ENCODE results near the gene ACRV1. TPM values are rescaled to one million over a fixed set of nuclear protein-coding genes. Genes with fewer than 3 reads are reported as not detected.

ACRV1 gene
- total RNA-seq, 1 donor from 2014 or later = not detected

DNA sequence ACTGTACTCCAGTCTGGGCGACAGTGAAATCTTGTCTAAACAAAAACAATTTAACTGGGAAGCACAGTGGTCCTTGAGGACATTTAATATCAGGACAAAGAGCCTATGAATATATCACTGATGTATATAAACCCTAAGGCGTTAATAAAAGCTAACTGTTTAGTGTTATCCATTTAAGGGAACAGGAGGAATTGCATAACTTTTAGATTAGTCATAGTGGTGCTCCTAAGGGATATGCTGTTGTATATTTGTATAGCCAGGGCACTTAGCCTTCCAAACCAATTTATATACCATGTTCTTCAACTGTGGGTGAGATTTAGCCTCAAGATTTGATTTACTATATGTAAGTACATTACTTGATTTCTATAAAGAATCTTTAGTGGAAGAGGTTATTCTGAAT, 58.7 kb downstream of the ACRV1 start:
- peaks cover 37 to 43% of the 10 kb centered on the region in 2 donors for H3K36me3 ChIP-seq
- no peak overlapping the region for H3K4me3 ChIP-seq
- no peaks in the 10 kb centered on the region for H3K9me3 ChIP-seq
- TF ChIP-seq, protein P1, sequence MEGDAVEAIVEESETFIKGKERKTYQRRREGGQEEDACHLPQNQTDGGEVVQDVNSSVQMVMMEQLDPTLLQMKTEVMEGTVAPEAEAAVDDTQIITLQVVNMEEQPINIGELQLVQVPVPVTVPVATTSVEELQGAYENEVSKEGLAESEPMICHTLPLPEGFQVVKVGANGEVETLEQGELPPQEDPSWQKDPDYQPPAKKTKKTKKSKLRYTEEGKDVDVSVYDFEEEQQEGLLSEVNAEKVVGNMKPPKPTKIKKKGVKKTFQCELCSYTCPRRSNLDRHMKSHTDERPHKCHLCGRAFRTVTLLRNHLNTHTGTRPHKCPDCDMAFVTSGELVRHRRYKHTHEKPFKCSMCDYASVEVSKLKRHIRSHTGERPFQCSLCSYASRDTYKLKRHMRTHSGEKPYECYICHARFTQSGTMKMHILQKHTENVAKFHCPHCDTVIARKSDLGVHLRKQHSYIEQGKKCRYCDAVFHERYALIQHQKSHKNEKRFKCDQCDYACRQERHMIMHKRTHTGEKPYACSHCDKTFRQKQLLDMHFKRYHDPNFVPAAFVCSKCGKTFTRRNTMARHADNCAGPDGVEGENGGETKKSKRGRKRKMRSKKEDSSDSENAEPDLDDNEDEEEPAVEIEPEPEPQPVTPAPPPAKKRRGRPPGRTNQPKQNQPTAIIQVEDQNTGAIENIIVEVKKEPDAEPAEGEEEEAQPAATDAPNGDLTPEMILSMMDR (IDR thresholded peaks at IDR 0.05) = no peak
- intact Hi-C loops (cut with DNase I) = loop anchor here (5.0 to 10.0 kb wide), 3 partner anchors 440 to 667 kb away; partner anchors contain the start of genes CCDC15, CDON, FOXRED1 and SRPRA
- H3K27ac ChIP-seq = peak overlapping the region; percentile 2 to 52
- peaks cover 0 to 17% of the 10 kb centered on the region in 2 donors for H3K4me1 ChIP-seq
- H3K27me3 ChIP-seq = no peaks in the 10 kb centered on the region
- no peak for DNase-seq (ENCODE audit: low spot score in 2 of 2)

Other genes starting within 250 kb of the ACRV1 start
- 58.4 TPM for gene FEZ1, start 184.6 kb downstream of the ACRV1 start, total RNA-seq
- gene EI24, start 111.4 kb downstream of the ACRV1 start, total RNA-seq = 111 TPM
- gene STT3A, start 88.0 kb downstream of the ACRV1 start, total RNA-seq = 88.9 TPM
- gene CHEK1, start 55.7 kb downstream of the ACRV1 start, total RNA-seq = 0.21 TPM
- not detected for gene PATE1, start 65.4 kb upstream of the ACRV1 start, total RNA-seq
- gene PATE2, start 98.0 kb upstream of the ACRV1 start, total RNA-seq = not detected
- not detected for gene PATE3, start 107.3 kb upstream of the ACRV1 start, total RNA-seq
- gene PATE4, start 152.5 kb upstream of the ACRV1 start, total RNA-seq = not detected
- 6.5 TPM for gene HYLS1, start 206.8 kb upstream of the ACRV1 start, total RNA-seq
- 31.3 TPM for gene PUS3, start 222.4 kb upstream of the ACRV1 start, total RNA-seq
- gene DDX25, start 223.7 kb upstream of the ACRV1 start, total RNA-seq = not detected

Measured in ascending aorta (tissue), 2 donors.